A673 (cell line): ENCODE data around the gene CIAO2A.

Source experiments
- EZH2 ChIP-seq: fragments of 200-600 bp; sonication (generic); IDR thresholded peaks from 2 replicates; pipeline ENCODE4 v1.6.1; 2017; ENCODE audit warnings: borderline replicate concordance, low read depth, mild to moderate bottlenecking, mixed read lengths, antibody characterized with exemption, low read length; ENCODE audit not compliant: poor library complexity, severe bottlenecking
- TF ChIP-seq, protein P1 (sequence below): fragments of 300-800, 200-600 bp; sonication (generic); conservative IDR thresholded peaks from 2 replicates; pipeline ENCODE4 v1.5.1; 2017; ENCODE audit warnings: low read depth, mild to moderate bottlenecking, antibody characterized with exemption, low read length, moderate library complexity, mixed read lengths

DNA sequence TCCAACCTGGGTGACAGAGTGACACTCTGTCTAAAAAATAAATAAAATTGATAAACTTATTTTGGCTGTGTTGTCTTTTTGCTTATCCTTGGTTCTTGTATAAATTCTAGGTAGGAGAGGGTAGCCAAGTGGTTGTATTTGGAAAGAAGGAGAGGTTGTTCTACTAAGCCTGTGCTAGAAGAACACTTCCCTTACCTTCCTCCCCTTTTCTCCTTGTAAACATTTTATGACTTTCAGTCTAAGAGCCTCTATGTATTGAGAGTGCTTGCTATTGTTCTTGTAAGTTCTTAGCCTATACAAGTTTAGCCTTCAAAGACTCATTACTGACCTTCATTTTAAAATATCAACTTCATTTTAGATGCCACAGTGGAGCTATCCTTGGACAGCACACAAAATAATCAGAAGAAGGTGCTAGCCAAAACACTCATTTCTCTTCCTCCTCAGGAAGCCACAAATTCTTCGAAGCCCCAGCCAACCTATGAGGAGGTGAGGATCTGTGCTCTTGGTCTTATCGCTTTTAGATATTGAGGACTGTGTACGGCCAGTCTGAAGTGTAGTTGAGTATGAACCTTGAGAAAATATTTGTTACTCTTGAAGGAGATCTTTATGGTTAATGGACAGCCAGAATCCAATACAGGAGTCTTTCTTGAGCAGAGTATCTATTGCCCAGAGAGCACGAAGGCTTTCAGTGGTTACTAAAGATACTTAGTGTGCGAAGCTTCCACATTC lies 24.3 kb upstream of the CIAO2A start:
- TF ChIP-seq, protein P1, sequence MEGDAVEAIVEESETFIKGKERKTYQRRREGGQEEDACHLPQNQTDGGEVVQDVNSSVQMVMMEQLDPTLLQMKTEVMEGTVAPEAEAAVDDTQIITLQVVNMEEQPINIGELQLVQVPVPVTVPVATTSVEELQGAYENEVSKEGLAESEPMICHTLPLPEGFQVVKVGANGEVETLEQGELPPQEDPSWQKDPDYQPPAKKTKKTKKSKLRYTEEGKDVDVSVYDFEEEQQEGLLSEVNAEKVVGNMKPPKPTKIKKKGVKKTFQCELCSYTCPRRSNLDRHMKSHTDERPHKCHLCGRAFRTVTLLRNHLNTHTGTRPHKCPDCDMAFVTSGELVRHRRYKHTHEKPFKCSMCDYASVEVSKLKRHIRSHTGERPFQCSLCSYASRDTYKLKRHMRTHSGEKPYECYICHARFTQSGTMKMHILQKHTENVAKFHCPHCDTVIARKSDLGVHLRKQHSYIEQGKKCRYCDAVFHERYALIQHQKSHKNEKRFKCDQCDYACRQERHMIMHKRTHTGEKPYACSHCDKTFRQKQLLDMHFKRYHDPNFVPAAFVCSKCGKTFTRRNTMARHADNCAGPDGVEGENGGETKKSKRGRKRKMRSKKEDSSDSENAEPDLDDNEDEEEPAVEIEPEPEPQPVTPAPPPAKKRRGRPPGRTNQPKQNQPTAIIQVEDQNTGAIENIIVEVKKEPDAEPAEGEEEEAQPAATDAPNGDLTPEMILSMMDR, result no peak
- TF ChIP-seq EZH2, result no peak
